Mucosa of descending colon (tissue), 3 donors: ENCODE data around the gene KRT24. TPM values are rescaled to one million over a fixed set of nuclear protein-coding genes. Genes with fewer than 3 reads are reported as not detected.

Source experiments
- ATAC-seq: fragments of 200-7000 bp; cut with Tn5 transposase; one replicate; pipeline ENCODE4 v1.9.1; 2020; ENCODE audit warnings: mild to moderate bottlenecking, moderate library complexity
- DNase-seq, 3 donors: peaks; one replicate each; pipeline ENCODE4 v3.0.0-alpha.2; 2020
- H3K36me3 ChIP-seq: fragments of 200-600 bp; one replicate; pipeline ENCODE4 v1.8.0; 2021; ENCODE audit warnings: low read depth, mild to moderate bottlenecking
- H3K4me1 ChIP-seq: fragments of 200-600 bp; one replicate; pipeline ENCODE4 v1.8.0; 2021; ENCODE audit warnings: low read depth, mild to moderate bottlenecking
- H3K4me3 ChIP-seq: fragments of 200-600 bp; one replicate; pipeline ENCODE4 v1.8.0; 2021; ENCODE audit warnings: mild to moderate bottlenecking
- H3K9me3 ChIP-seq: fragments of 200-600 bp; one replicate; pipeline ENCODE4 v1.8.0; 2021; ENCODE audit warnings: mild to moderate bottlenecking
- CTCF ChIP-seq: fragments of 200-600 bp; IDR thresholded peaks from one replicate; pipeline ENCODE4 v1.8.0; 2022; ENCODE audit warnings: antibody characterized with exemption, mild to moderate bottlenecking
- intact Hi-C, 2 donors: fragments of 100-400 bp; cut with DNase I in 1 of 2; cut with micrococcal nuclease in 1 of 2; formaldehyde crosslinking; loops; one replicate each; pipeline versions ENCODE4 v1.11.0 to v1.11.1; 2022; cut with DNase I, micrococcal nuclease
- total RNA-seq, 3 donors: library from RNA; stranded (reverse); fragmentation: NEBNext Ultra II Directional in 2 of 3; extraction: Animal tissue kit (Norgen Biotek cat#: 25700) in 2 of 3; gene quantifications; one replicate each; pipeline versions ENCODE4 v1.2.1 to v1.2.4, GENCODE V29; 2021 to 2023
- donor health status: DM: no; HTN: no; CAD: no; lungs with moderate emphysema.
- donor health status: DM: no; HTN: no; CAD: no.
- donor health status: DM: no; HTN: yes; CAD: no.

Gene KRT24
- total RNA-seq, 3 donors from 2014 or later = 2.0 to 4.2 (median 2.4) TPM

GRCh38 chr17:40702271-40702670 lies 1.3 kb downstream of the KRT24 start:
- DNase-seq = no peak
- no peak for ATAC-seq

GRCh38 chr17:40699853-40700252 lies 3.7 kb downstream of the KRT24 start:
- intact Hi-C loops = no loop called here
- Histone ChIP-seq H3K9me3 (no peaks in the 10 kb centered on the region), H3K4me1 (no peaks in the 10 kb centered on the region), H3K36me3 (no peaks in the 10 kb centered on the region), H3K4me3 (no peak overlapping the region)
- ATAC-seq (no peak), DNase-seq (no peak)
- no peak for TF ChIP-seq CTCF

More at GRCh38 chr17:40702271-40702670, 1.3 kb downstream of the KRT24 start:
- Histone ChIP-seq H3K9me3 (no peaks in the 10 kb centered on the region), H3K4me3 (no peak overlapping the region), H3K4me1 (no peaks in the 10 kb centered on the region), H3K36me3 (no peaks in the 10 kb centered on the region)
- intact Hi-C loops = no loop called here
- no peak for TF ChIP-seq CTCF

GRCh38 chr17:40699371-40699770 lies 4.2 kb downstream of the KRT24 start:
- ATAC-seq (no peak), DNase-seq (no peak)
- no peak for TF ChIP-seq CTCF
- H3K4me1 ChIP-seq = no peaks in the 10 kb centered on the region
- H3K9me3 ChIP-seq = no peaks in the 10 kb centered on the region
- intact Hi-C loops = no loop called here
- H3K4me3 ChIP-seq = no peak overlapping the region
- no peaks in the 10 kb centered on the region for H3K36me3 ChIP-seq

GRCh38 chr17:40697297-40697696 lies 6.3 kb downstream of the KRT24 start:
- no peak for TF ChIP-seq CTCF
- H3K9me3 ChIP-seq = no peaks in the 10 kb centered on the region
- no peaks in the 10 kb centered on the region for H3K4me1 ChIP-seq
- H3K36me3 ChIP-seq = no peaks in the 10 kb centered on the region
- intact Hi-C loops = no loop called here
- ATAC-seq = no peak
- no peak overlapping the region for H3K4me3 ChIP-seq
- no peak for DNase-seq

- Histone ChIP-seq H3K36me3 (no peaks in the 10 kb centered on the region), H3K4me1 (no peaks in the 10 kb centered on the region), H3K4me3 (no peak overlapping the region), H3K9me3 (no peaks in the 10 kb centered on the region)
- ATAC-seq = no peak
- DNase-seq = no peak
- intact Hi-C loops = no loop called here
- no peak for TF ChIP-seq CTCF
These were observed 6.9 kb downstream of the KRT24 start for GRCh38 chr17:40696651-40697072.

GRCh38 chr17:40695874-40696472 lies 7.6 kb downstream of the KRT24 start:
- no peaks in the 10 kb centered on the region for H3K36me3 ChIP-seq
- TF ChIP-seq CTCF = no peak
- H3K9me3 ChIP-seq = no peaks in the 10 kb centered on the region
- ATAC-seq (no peak), DNase-seq (no peak)
- H3K4me1 ChIP-seq = no peaks in the 10 kb centered on the region
- H3K4me3 ChIP-seq = no peak overlapping the region
- intact Hi-C loops = no loop called here
